Body of pancreas (tissue), 4 donors: ENCODE measurements around the gene MAP3K7. TPM values are rescaled to one million over a fixed set of nuclear protein-coding genes. Genes with fewer than 3 reads are reported as not detected.
"Not testable (repeated sequence)": the region's sequence is repeated elsewhere in the genome, so short reads cannot be mapped to it uniquely, and the experiment has no call there.

Experiments
- ATAC-seq: fragments of 150-250 bp; one replicate; pipeline ENCODE4 v1.9.1; 2016
- DNase-seq, 4 donors: peaks; one replicate each; pipeline ENCODE4 v3.0.0-alpha.2; 2019
- H3K27ac ChIP-seq, 4 donors: fragments of 200-600 bp; sonication (generic); 1 replicate in 3 of 4; 2 replicates in 1 of 4; pipeline versions ENCODE4 v1.5.1 to v1.6.1; 2016 to 2019; ENCODE audit warnings: mild to moderate bottlenecking in 1 of 4, mixed read lengths in 1 of 4, moderate library complexity in 1 of 4
- H3K27me3 ChIP-seq, 2 donors: fragments of 200-600 bp; sonication (generic); one replicate each; pipeline ENCODE4 v1.6.0; 2016; ENCODE audit warnings: mild to moderate bottlenecking in 1 of 2
- H3K36me3 ChIP-seq, 2 donors: fragments of 200-600 bp; sonication (generic); replicated peaks in 1 of 2; 2 replicates each; pipeline ENCODE4 v1.5.1; 2016; ENCODE audit warnings: low read depth in 2 of 2; ENCODE audit not compliant: insufficient read depth in 1 of 2
- H3K4me1 ChIP-seq: fragments of 200-600 bp; sonication (generic); one replicate; pipeline ENCODE4 v1.6.0; 2016
- H3K4me3 ChIP-seq, 2 donors: fragments of 200-600 bp; sonication (generic); 1 replicate in 1 of 2; 2 replicates in 1 of 2; pipeline ENCODE4 v1.5.1; 2016 to 2019
- H3K9me3 ChIP-seq, 3 donors: fragments of 200-600 bp; sonication (generic); 1 replicate in 2 of 3; 2 replicates in 1 of 3; pipeline ENCODE4 v1.5.1; 2016
- POLR2A ChIP-seq, 3 donors: fragments of 450-650 bp; IDR thresholded peaks; one replicate each; pipeline ENCODE4 v1.6.1; 2016; ENCODE audit warnings: antibody characterized with exemption in 3 of 3, mild to moderate bottlenecking in 2 of 3
- WGBS, 2 donors: methylation state at CpG; one replicate each; pipeline ENCODE4 v1.1.5; 2017; 5-methylcytosine and 5-hydroxymethylcytosine counted together
- intact Hi-C: fragments of 100-400 bp; cut with DNase I; formaldehyde crosslinking; loops from one replicate; pipeline ENCODE4 v1.15.1; 2023
- total RNA-seq, 2 donors: library from RNA; depleted of rRNA; stranded (reverse); fragments of >200 nt; gene quantifications; one replicate each; pipeline ENCODE4 v1.1.0, GENCODE V29; 2016
- TF ChIP-seq, protein P1 (sequence below), 7 experiments: fragments of 450-650 bp in 4 of 7; fragments of 200-600 bp in 3 of 7; sonication (generic) in 3 of 7; IDR thresholded peaks; one replicate each; pipeline ENCODE4 v1.5.1; 2016 to 2019; ENCODE audit warnings: antibody characterized with exemption in 7 of 7

MAP3K7 gene
- total RNA-seq, 2 donors from 2014 or later, result 7.3 to 16.1 TPM

DNA sequence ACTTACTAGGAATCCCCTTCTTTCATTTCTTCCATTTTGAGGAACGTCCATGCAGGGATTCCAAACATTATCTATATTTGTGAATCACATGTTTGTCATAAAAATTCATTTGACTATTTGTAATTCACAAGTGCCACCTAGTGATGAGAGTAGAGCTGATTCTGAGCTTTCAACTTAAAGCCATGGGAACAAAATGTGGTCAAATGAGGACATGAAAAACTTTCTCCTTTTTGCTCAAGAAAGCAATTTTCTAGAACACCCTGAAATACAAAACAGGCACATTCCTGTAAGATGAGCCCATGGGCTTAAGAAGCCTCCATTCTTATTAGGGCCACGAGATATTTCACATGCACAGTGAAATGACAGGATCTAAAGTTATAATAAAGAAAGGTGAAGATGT lies 12.3 kb downstream of the MAP3K7 start:
- H3K9me3 ChIP-seq, result no peaks in the 10 kb centered on the region
- WGBS, 2 donors, result 54 to 55% methylated on average over 2 of the region's 2 CpGs
- intact Hi-C loops, result no loop called here
- DNase-seq (no peak), ATAC-seq (no peak)
- no peaks in the 10 kb centered on the region for H3K4me1 ChIP-seq
- no peaks in the 10 kb centered on the region for H3K27me3 ChIP-seq
- H3K36me3 ChIP-seq, result no peaks in the 10 kb centered on the region
- TF ChIP-seq, protein P1, sequence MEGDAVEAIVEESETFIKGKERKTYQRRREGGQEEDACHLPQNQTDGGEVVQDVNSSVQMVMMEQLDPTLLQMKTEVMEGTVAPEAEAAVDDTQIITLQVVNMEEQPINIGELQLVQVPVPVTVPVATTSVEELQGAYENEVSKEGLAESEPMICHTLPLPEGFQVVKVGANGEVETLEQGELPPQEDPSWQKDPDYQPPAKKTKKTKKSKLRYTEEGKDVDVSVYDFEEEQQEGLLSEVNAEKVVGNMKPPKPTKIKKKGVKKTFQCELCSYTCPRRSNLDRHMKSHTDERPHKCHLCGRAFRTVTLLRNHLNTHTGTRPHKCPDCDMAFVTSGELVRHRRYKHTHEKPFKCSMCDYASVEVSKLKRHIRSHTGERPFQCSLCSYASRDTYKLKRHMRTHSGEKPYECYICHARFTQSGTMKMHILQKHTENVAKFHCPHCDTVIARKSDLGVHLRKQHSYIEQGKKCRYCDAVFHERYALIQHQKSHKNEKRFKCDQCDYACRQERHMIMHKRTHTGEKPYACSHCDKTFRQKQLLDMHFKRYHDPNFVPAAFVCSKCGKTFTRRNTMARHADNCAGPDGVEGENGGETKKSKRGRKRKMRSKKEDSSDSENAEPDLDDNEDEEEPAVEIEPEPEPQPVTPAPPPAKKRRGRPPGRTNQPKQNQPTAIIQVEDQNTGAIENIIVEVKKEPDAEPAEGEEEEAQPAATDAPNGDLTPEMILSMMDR (IDR thresholded peaks at IDR 0.05), result no peak
- no peak for TF ChIP-seq POLR2A (IDR thresholded peaks at IDR 0.05)
- H3K27ac ChIP-seq, result no peak overlapping the region
- H3K4me3 ChIP-seq, result no peak overlapping the region

DNA sequence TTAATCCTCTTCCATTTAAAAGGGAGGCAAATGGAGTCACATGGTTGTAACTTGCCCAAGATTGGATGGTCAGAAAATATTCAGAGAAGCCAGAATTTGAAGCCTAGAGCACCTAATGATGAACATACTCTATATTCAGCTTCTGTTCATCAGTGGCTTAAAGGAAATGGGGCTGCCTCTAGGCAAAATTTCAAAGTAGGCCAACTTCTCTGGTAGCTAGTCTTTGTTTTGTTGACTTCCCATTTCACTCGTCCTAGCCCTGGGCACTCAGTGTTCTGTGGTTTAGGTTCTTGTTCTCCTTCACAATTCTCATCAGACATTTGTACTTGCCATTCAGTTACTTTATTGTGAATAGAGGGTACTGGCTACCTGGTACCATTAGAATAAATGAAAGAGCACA lies 13.2 kb downstream of the MAP3K7 start:
- Histone ChIP-seq H3K36me3 (no peaks in the 10 kb centered on the region), H3K4me3 (no peak overlapping the region), H3K4me1 (no peaks in the 10 kb centered on the region), H3K27ac (no peak overlapping the region), H3K9me3 (no peaks in the 10 kb centered on the region), H3K27me3 (no peaks in the 10 kb centered on the region)
- 62 to 87% methylated on average over 1 of the region's 1 CpG for WGBS, 2 donors
- intact Hi-C loops, result no loop called here
- no peak for DNase-seq
- no peak for ATAC-seq
- no peak for TF ChIP-seq POLR2A (IDR thresholded peaks at IDR 0.05)
- TF ChIP-seq, protein P1 (IDR thresholded peaks at IDR 0.05), result no peak

DNA sequence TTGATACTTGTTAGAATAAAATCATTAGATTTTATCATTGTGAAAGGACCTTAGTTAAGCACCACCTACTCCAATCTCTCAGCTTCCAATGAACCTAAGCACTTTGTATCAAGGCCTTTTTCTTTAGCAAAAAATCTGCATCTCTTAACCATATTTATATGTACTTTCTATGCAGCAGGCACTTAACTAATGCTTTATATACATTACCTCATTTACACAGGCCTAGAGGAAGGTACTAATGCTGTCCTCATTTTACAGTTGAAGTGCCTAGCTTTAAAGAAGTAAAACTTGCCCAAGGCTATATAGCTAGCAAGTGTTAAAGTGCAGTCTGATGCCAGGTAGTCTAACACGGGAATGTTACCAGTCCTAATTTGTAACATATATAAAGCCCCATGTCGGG lies 14.0 kb downstream of the MAP3K7 start:
- Histone ChIP-seq H3K27ac (no peak overlapping the region), H3K27me3 (no peaks in the 10 kb centered on the region), H3K36me3 (no peaks in the 10 kb centered on the region), H3K4me1 (no peaks in the 10 kb centered on the region), H3K9me3 (no peaks in the 10 kb centered on the region), H3K4me3 (no peak overlapping the region)
- intact Hi-C loops, result no loop called here
- WGBS, 2 donors, result 80 to 87% methylated on average over 2 of the region's 2 CpGs
- TF ChIP-seq, protein P1 (IDR thresholded peaks at IDR 0.05), result no peak
- no peak for TF ChIP-seq POLR2A (IDR thresholded peaks at IDR 0.05)
- no peak for DNase-seq
- no peak for ATAC-seq

DNA sequence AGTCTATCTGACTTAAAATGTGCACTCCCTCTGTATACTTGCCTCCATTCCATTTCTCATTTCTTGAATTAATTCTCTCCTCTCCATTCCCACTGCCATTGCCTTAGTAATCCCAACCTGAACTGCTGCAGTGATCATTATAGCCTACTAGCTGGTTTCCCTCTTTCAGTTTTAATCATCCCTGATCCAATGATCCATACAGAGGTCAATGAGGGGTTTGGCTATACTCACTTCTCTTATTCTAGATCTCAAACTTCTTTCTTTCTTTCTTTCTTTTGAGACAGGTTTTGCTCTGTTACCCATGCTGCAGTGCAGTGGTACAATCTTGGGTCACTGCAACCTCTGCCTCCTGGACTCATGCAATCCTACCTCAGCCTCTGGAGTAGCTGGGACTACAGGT lies 17.6 kb downstream of the MAP3K7 start:
- H3K9me3 ChIP-seq, result no peaks in the 10 kb centered on the region
- intact Hi-C loops, result no loop called here

DNA sequence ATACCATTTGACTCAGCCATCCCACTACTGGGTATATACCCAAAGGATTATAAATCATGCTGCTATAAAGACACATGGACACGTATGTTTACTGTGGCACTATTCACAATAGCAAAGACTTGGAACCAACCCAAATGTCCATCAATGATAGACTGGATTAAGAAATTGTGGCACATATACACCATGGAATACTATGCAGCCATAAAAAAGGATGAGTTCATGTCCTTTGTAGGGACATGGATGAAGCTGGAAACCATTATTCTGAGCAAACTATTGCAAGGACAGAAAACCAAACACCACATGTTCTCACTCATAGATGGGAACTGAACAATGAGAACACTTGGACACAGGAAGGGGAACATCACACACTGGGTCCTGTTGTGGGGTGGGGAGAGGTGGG lies 19.2 kb downstream of the MAP3K7 start:
- WGBS, 2 donors, result 94 to 100% methylated on average over 1 of the region's 1 CpG
- DNase-seq, H3K9me3 ChIP-seq, H3K4me1 ChIP-seq, H3K27ac ChIP-seq, H3K36me3 ChIP-seq, ATAC-seq, H3K4me3 ChIP-seq, intact Hi-C loops, H3K27me3 ChIP-seq: not testable (repeated sequence)

More for the DNA sequence above, 17.6 kb downstream of the MAP3K7 start:
- TF ChIP-seq POLR2A (IDR thresholded peaks at IDR 0.05), result no peak
- TF ChIP-seq, protein P1 (IDR thresholded peaks at IDR 0.05), result no peak
- no peak for DNase-seq
- no peaks in the 10 kb centered on the region for H3K36me3 ChIP-seq
- ATAC-seq, result no peak
- H3K27ac ChIP-seq, result no peak overlapping the region
- no peaks in the 10 kb centered on the region for H3K27me3 ChIP-seq
- H3K4me3 ChIP-seq, result no peak overlapping the region
- H3K4me1 ChIP-seq, result no peaks in the 10 kb centered on the region

- H3K4me3 ChIP-seq, intact Hi-C loops, DNase-seq, H3K27me3 ChIP-seq, H3K36me3 ChIP-seq, H3K9me3 ChIP-seq, H3K27ac ChIP-seq, ATAC-seq, H3K4me1 ChIP-seq: not testable (repeated sequence)
- 89 to 93% methylated on average over 8 to 9 of the region's 9 CpGs for WGBS, 2 donors
Measured at GRCh38 chr6:90562341-90562740, 24.5 kb downstream of the MAP3K7 start.
